ENCODE results near the gene BBLN. TPM values are rescaled to one million over a fixed set of nuclear protein-coding genes. Genes with fewer than 3 reads are reported as not detected.
A peak's percentile ranks its signal among the peaks of the same experiment; 100 is the strongest.

BBLN gene
- total and polyA plus RNA-seq, 7 donors, result 111 to 273 (median 158) TPM

- TF ChIP-seq CTCF (IDR thresholded peaks at IDR 0.05) (no peak), POLR2AphosphoS5 (IDR thresholded peaks at IDR 0.05) (no peak), POLR2A (IDR thresholded peaks at IDR 0.05) (no peak), EP300 (IDR thresholded peaks at IDR 0.05) (no peak)
- Histone ChIP-seq H3K27ac (peak overlapping the region; percentile 68 to 75 (median 69)), H3K36me3 (peaks cover under 1 to 29% (median 15%) of the 10 kb centered on the region in 4 donors), H3K4me1 (peaks cover 0 to 26% (median 16%) of the 10 kb centered on the region in 4 donors), H3K9me3 (no peaks in the 10 kb centered on the region), H3K4me3 (peak overlapping the region; percentile 49 to 73 (median 66)), H3K27me3 (no peaks in the 10 kb centered on the region)
- no peak for DNase-seq
- intact Hi-C loops (cut with DNase I), result no loop called here
- WGBS, 2 donors, result 1% methylated on average over 23 of the region's 23 CpGs
These were observed 530 bp downstream of the BBLN start for GRCh38 chr9:128160603-128160987.

- H3K4me1 ChIP-seq, result peaks cover 0 to 26% (median 16%) of the 10 kb centered on the region in 4 donors
- TF ChIP-seq EP300 (IDR thresholded peaks at IDR 0.05), result no peak
- TF ChIP-seq POLR2A (IDR thresholded peaks at IDR 0.05), result no peak
- no peak for TF ChIP-seq POLR2AphosphoS5 (IDR thresholded peaks at IDR 0.05)
- TF ChIP-seq CTCF (IDR thresholded peaks at IDR 0.05), result no peak
- H3K9me3 ChIP-seq, result no peaks in the 10 kb centered on the region
- DNase-seq, result no peak
- H3K4me3 ChIP-seq, result no peak overlapping the region
- no peak overlapping the region for H3K27ac ChIP-seq
- no peaks in the 10 kb centered on the region for H3K27me3 ChIP-seq
- peaks cover 8 to 37% (median 19%) of the 10 kb centered on the region in 4 donors for H3K36me3 ChIP-seq
- WGBS, 2 donors, result 89 to 92% methylated on average over 13 of the region's 13 CpGs
- intact Hi-C loops (cut with DNase I), result no loop called here
These were observed 1.3 kb downstream of the BBLN start for GRCh38 chr9:128161215-128161902.

- Histone ChIP-seq H3K27ac (peak overlapping the region in 1 of 4 donors; percentile 21), H3K4me1 (peaks cover 0 to 26% (median 16%) of the 10 kb centered on the region in 4 donors), H3K9me3 (no peaks in the 10 kb centered on the region), H3K4me3 (no peak overlapping the region), H3K36me3 (peaks cover 19 to 47% (median 29%) of the 10 kb centered on the region in 4 donors), H3K27me3 (no peaks in the 10 kb centered on the region)
- DNase-seq, result no peak
- 90% methylated on average over 10 of the region's 10 CpGs for WGBS, 2 donors
- TF ChIP-seq CTCF (IDR thresholded peaks at IDR 0.05), result no peak
- TF ChIP-seq POLR2A (IDR thresholded peaks at IDR 0.05), result no peak
- no peak for TF ChIP-seq EP300 (IDR thresholded peaks at IDR 0.05)
- no peak for TF ChIP-seq POLR2AphosphoS5 (IDR thresholded peaks at IDR 0.05)
- intact Hi-C loops (cut with DNase I), result no loop called here
These were observed 2.4 kb downstream of the BBLN start for GRCh38 chr9:128162215-128163026.

GRCh38 chr9:128163027-128163515 lies 3.0 kb downstream of the BBLN start:
- intact Hi-C loops (cut with DNase I), result no loop called here
- Histone ChIP-seq H3K4me3 (no peak overlapping the region), H3K27me3 (no peaks in the 10 kb centered on the region), H3K27ac (no peak overlapping the region), H3K9me3 (no peaks in the 10 kb centered on the region), H3K36me3 (peaks cover 24 to 54% (median 34%) of the 10 kb centered on the region in 4 donors), H3K4me1 (peaks cover 0 to 26% (median 16%) of the 10 kb centered on the region in 4 donors)
- no peak for TF ChIP-seq POLR2AphosphoS5 (IDR thresholded peaks at IDR 0.05)
- no peak for TF ChIP-seq CTCF (IDR thresholded peaks at IDR 0.05)
- TF ChIP-seq EP300 (IDR thresholded peaks at IDR 0.05), result no peak
- TF ChIP-seq POLR2A (IDR thresholded peaks at IDR 0.05), result no peak
- WGBS, 2 donors, result 94 to 95% methylated on average over 6 of the region's 6 CpGs
- no peak for DNase-seq

Data from sigmoid colon (tissue), 7 donors.